ENCODE measurements around the gene PPP3CA.

- TF ChIP-seq, protein P1, sequence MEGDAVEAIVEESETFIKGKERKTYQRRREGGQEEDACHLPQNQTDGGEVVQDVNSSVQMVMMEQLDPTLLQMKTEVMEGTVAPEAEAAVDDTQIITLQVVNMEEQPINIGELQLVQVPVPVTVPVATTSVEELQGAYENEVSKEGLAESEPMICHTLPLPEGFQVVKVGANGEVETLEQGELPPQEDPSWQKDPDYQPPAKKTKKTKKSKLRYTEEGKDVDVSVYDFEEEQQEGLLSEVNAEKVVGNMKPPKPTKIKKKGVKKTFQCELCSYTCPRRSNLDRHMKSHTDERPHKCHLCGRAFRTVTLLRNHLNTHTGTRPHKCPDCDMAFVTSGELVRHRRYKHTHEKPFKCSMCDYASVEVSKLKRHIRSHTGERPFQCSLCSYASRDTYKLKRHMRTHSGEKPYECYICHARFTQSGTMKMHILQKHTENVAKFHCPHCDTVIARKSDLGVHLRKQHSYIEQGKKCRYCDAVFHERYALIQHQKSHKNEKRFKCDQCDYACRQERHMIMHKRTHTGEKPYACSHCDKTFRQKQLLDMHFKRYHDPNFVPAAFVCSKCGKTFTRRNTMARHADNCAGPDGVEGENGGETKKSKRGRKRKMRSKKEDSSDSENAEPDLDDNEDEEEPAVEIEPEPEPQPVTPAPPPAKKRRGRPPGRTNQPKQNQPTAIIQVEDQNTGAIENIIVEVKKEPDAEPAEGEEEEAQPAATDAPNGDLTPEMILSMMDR (IDR thresholded peaks at IDR 0.05): no peak
- no peak for TF ChIP-seq POLR2A (IDR thresholded peaks at IDR 0.05)
Measured at GRCh38 chr4:101160792-101161592, 186.3 kb downstream of the PPP3CA start.

Data from right lobe of liver (tissue), 4 donors.